ENCODE data around the gene ADCY3.

ADCY3 gene

DNA sequence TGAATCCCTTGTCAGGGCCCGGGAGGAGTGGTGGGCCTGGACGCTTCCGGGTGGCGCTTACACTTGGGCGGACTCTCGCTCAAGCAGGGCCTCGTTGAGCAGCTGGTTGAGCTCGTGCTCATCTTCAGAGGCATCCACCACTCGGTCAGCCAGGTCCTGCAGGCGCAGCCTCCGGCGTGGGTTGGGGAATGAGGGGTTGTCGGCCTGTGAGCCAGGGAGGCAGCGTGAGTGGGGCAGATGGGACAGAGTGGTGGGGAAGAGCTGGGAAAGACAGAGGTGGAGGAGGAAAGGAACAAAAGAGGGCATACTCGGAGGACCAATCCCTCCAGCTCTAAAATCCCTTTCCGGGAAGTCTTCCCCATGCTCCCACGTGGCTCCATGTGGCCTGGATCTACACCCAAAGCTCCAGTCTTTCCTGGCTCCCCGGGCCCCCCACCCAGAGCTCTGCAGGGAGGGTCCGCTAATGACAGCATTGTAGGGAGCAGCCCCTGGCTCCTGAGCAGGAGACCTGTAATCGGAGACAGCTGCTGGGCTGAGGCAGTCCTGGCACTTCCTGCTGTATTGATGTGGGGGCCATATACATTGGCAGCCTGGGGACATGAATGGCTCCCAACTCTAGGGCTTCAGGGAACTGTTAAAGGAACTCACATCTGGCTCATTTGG, 85.2 kb downstream of the ADCY3 start:
- TF ChIP-seq, protein P1, sequence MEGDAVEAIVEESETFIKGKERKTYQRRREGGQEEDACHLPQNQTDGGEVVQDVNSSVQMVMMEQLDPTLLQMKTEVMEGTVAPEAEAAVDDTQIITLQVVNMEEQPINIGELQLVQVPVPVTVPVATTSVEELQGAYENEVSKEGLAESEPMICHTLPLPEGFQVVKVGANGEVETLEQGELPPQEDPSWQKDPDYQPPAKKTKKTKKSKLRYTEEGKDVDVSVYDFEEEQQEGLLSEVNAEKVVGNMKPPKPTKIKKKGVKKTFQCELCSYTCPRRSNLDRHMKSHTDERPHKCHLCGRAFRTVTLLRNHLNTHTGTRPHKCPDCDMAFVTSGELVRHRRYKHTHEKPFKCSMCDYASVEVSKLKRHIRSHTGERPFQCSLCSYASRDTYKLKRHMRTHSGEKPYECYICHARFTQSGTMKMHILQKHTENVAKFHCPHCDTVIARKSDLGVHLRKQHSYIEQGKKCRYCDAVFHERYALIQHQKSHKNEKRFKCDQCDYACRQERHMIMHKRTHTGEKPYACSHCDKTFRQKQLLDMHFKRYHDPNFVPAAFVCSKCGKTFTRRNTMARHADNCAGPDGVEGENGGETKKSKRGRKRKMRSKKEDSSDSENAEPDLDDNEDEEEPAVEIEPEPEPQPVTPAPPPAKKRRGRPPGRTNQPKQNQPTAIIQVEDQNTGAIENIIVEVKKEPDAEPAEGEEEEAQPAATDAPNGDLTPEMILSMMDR (IDR thresholded peaks at IDR 0.05; ENCODE audit: insufficient read depth, low read depth, low read length, missing control alignments): no peak
- no peak overlapping the region for H3K4me3 ChIP-seq (ENCODE audit: low read length)
- no peak for DNase-seq (ENCODE audit: low read depth)

DNA sequence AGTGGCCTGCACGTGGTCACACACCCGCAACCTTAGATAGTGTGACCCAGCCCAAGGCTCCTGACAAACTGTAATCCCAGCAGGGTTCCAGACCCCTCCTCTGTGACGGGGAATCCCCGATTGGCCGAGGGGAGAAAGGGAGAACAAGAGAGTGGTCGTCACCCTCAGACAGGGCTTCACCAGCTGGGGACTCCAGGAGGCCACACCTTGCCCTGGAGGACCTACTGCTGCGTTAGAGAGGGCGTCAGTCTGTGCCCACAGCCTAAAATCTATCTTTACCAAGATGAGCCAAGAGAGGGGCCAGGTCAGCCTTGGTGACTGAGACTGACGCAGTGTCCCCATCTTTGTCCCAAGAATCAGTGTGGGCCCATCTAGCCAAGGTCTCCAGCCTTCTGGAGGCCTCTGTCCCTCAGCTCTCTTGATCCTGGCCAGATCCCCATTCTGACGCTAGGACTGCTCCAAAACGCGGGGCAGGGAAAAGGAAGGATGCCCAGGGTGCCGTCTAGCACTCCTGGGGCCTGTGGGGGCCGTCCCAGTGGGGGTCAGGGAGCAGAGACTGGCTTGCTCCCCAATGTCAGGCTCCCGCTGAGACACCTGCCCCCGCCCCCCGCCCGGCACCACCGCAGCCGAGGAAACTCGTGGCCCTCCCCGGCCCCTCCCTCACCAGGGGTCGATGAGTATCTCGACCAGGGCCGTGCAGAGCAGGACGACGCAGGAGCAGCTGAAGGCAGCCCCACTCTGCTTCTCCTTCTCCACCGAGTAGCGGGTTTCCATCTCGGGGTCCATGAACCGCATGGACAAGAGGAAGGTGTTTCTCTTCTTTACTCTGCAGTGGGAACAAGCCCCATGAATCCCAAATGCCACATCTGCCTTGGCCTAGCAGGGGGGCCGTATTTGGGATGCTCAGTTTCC, 86.0 kb downstream of the ADCY3 start:
- TF ChIP-seq, protein P1 (IDR thresholded peaks at IDR 0.05; ENCODE audit: insufficient read depth, low read depth, low read length, missing control alignments): no peak
- H3K4me3 ChIP-seq (ENCODE audit: low read length): no peak overlapping the region
- DNase-seq (ENCODE audit: low read depth): no peak

DNA sequence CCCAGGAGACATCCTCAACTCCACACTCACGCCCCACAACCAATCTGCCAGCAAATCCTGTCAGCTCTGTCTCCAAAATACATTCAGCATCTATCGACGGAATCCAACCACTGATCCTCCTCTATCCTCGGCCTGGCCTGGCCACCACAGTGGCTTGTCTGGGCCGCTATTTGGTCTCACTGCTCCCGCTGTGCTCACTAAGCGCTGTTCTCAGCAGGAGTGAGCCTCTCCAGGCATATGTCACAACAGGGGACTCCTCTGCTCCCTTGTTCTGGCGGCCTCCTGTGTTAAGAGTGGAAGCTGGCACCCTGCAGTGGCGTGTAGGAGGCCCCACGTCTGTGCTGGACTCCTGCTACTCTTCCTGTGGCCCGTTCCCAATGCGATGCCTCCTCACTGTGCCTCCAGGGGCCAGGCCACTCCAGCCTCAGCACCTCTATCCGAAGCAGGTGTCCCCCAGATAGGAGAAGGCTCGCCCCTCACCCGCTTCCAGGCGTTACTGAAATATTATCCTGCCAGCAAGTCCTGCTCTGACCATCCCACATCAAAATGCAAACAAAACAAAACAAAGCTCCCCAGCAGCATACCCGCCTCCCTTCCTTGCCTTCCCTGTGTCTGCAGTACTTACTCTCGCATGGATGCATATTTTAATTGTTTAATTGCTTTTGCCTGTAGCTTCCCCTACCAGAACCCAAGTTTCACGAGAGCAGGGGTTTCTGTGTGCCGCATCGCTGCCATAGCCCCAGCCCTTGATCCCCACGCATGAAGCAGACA, 86.9 kb downstream of the ADCY3 start:
- H3K4me3 ChIP-seq (ENCODE audit: low read length): no peak overlapping the region
- DNase-seq (ENCODE audit: low read depth): no peak
- TF ChIP-seq, protein P1 (IDR thresholded peaks at IDR 0.05; ENCODE audit: insufficient read depth, low read depth, low read length, missing control alignments): no peak

DNA sequence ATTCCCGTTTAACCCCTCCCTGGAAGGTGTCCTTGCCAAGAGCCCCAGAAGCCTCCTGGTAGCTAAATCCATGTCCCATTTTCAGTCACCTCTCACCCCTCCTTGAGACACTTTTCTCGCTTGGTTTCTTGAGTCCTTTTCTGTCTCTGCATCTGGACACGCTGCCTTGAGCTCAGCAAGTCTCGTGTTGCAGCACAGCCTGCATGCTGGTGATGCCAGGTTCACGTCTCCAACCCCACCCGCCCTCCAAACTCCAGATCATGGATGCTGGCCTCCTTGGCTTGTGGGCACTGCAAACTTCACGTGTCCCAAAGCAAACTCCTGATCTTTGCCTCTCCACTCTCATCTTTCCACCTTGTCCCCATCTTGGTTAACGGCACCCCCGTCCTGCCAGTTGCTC, 87.5 kb downstream of the ADCY3 start:
- TF ChIP-seq, protein P1 (IDR thresholded peaks at IDR 0.05; ENCODE audit: insufficient read depth, low read depth, low read length, missing control alignments): no peak
- H3K4me3 ChIP-seq (ENCODE audit: low read length): no peak overlapping the region
- DNase-seq (ENCODE audit: low read depth): no peak

DNA sequence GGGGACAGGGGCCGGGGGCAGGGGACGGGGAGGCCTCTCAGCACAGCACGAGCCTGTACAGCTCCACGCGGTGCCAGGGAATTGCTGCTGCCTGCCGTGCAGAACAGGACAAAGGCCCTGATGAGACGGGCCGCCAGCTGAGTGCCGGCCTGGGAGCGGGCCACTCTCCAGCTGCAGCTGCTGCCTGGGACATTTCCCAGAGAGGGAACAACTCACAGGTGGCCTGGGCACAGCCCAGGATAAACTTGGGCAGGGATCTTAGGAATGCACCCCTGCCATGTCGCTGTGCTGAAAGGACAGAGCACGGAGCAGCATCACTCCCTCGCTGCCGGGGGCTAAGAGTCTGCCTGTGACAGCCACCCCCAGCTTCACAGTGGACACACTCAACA, 88.0 kb downstream of the ADCY3 start:
- TF ChIP-seq, protein P1 (IDR thresholded peaks at IDR 0.05; ENCODE audit: insufficient read depth, low read depth, low read length, missing control alignments): no peak
- no peak for DNase-seq (ENCODE audit: low read depth)
- H3K4me3 ChIP-seq (ENCODE audit: low read length): no peak overlapping the region

DNA sequence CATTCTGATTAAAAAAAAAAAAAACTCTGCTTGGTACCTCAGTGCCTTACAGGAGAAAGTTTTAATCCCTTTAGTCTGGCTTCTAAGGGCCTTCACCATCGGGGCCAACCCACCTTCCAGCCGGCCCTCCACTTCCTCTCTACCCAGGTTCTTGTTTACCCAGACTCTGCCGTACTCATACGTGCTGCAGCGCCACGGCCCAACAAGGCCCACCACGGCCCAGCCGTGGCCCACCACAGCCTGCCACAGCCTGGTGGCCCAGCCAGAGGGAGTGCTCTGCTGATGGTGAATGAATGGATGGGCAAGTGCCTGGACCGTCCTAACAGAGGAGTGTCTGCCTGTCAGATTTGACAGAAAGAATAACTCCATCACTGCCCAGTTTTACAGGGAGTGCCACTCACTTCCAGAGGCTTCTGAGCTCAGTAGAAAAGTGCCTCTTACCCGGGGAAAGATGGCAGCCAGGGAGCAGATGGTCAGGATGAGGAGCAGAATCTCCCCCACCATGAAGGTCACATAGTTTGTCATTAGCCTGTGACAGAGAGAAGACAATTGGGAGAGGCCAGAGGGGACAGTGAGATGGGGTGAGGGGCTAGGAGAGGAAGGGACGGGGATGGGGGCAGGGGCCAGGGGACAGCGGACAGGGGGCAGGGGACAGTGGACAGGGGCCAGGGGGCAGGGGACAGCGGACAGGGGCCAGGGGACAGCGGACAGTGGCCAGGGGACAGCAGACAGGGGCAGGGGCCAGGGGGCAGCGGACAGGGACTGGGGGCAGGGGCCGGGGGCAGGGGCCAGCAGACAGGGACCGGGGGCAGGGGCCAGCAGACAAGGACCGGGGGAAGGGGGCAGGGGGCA, 88.6 kb downstream of the ADCY3 start:
- DNase-seq (ENCODE audit: low read depth): no peak
- H3K4me3 ChIP-seq (ENCODE audit: low read length): no peak overlapping the region
- TF ChIP-seq, protein P1 (IDR thresholded peaks at IDR 0.05; ENCODE audit: insufficient read depth, low read depth, low read length, missing control alignments): no peak

Measured in epithelial cell of esophagus (primary cell).